GM21381 (cell line): ENCODE measurements around the gene RUFY1.
"Not testable (repeated sequence)": the region's sequence is repeated elsewhere in the genome, so short reads cannot be mapped to it uniquely, and the experiment has no call there.

ENCODE experiments used
- ATAC-seq: cut with Tn5 transposase; IDR thresholded peaks from one replicate; pipeline ENCODE4 v1.9.1; 2021; ENCODE audit warnings: mild to moderate bottlenecking, moderate library complexity; ENCODE audit not compliant: unreplicated experiment

Gene RUFY1

GRCh38 chr5:179620293-179620692 lies 69.9 kb downstream of the RUFY1 start:
- ATAC-seq, result no peak

- no peak for ATAC-seq
Measured at GRCh38 chr5:179620703-179621350, 70.5 kb downstream of the RUFY1 start.

- ATAC-seq, result no peak
Measured at GRCh38 chr5:179621551-179622214, 71.3 kb downstream of the RUFY1 start.

GRCh38 chr5:179623003-179623905 lies 72.9 kb downstream of the RUFY1 start, which contains the start of gene HNRNPH1:
Gene HNRNPH1, minus strand, starts transcription at chr5:179623671. Its CDS starts 538 bp downstream, at chr5:179623133.
- peak; percentile 66 for ATAC-seq

GRCh38 chr5:179623906-179624741 lies 73.8 kb downstream of the RUFY1 start:
- ATAC-seq, result peak; percentile 6

GRCh38 chr5:179624841-179625271 lies 74.5 kb downstream of the RUFY1 start:
- no peak for ATAC-seq

- ATAC-seq, result peak; percentile 49
Measured at GRCh38 chr5:179633501-179634369, 83.4 kb downstream of the RUFY1 start.

GRCh38 chr5:179634370-179635172 lies 84.2 kb downstream of the RUFY1 start:
- ATAC-seq, result peak; percentile 94

- ATAC-seq, result not testable (repeated sequence)
Measured at GRCh38 chr5:179639296-179639695, 88.9 kb downstream of the RUFY1 start.

- ATAC-seq, result not testable (repeated sequence)
Measured at GRCh38 chr5:179641745-179642144, 91.4 kb downstream of the RUFY1 start.

GRCh38 chr5:179642626-179643025 lies 92.3 kb downstream of the RUFY1 start:
- not testable (repeated sequence) for ATAC-seq

GRCh38 chr5:179643141-179643920 lies 93.0 kb downstream of the RUFY1 start:
- not testable (repeated sequence) for ATAC-seq

GRCh38 chr5:179644766-179645165 lies 94.4 kb downstream of the RUFY1 start:
- not testable (repeated sequence) for ATAC-seq

GRCh38 chr5:179648410-179648809 lies 98.1 kb downstream of the RUFY1 start:
- ATAC-seq, result no peak

GRCh38 chr5:179649166-179649703 lies 98.9 kb downstream of the RUFY1 start:
- ATAC-seq, result not testable (repeated sequence)

GRCh38 chr5:179650245-179650644 lies 99.9 kb downstream of the RUFY1 start:
- ATAC-seq, result not testable (repeated sequence)

- ATAC-seq, result not testable (repeated sequence)
Measured at GRCh38 chr5:179653135-179653534, 102.8 kb downstream of the RUFY1 start.
